Left lobe of liver (tissue), 1 donor: ENCODE measurements around the gene SNRPD2. TPM values are rescaled to one million over a fixed set of nuclear protein-coding genes. Genes with fewer than 3 reads are reported as not detected.

Experiments
- total RNA-seq: library from RNA; stranded (reverse); gene quantifications from one replicate; pipeline ENCODE4 v1.2.1, GENCODE V29; 2021
- donor health status: DM: no; HTN: yes; CAD: no.

The SNRPD2 gene
- total RNA-seq, 1 donor from 2014 or later: 91.2 TPM

Other genes starting within 250 kb of the SNRPD2 start
- 0.35 TPM for gene FOSB, start 224.0 kb downstream of the SNRPD2 start, total RNA-seq
- 3.0 TPM for gene RTN2, start 194.9 kb downstream of the SNRPD2 start, total RNA-seq
- gene PPM1N, start 193.5 kb downstream of the SNRPD2 start, total RNA-seq: 0.86 TPM
- gene VASP, start 184.5 kb downstream of the SNRPD2 start, total RNA-seq: 21.7 TPM
- gene OPA3, start 107.2 kb downstream of the SNRPD2 start, total RNA-seq: 8.3 TPM
- 1.2 TPM for gene GPR4, start 89.7 kb downstream of the SNRPD2 start, total RNA-seq
- gene EML2, start 52.6 kb downstream of the SNRPD2 start, total RNA-seq: 17.9 TPM
- gene GIPR, start 23.7 kb downstream of the SNRPD2 start, total RNA-seq: 0.18 TPM
- 7.8 TPM for gene QPCTL, start 713 bp upstream of the SNRPD2 start, total RNA-seq
- gene FBXO46, start 38.9 kb upstream of the SNRPD2 start, total RNA-seq: 8.2 TPM
- gene MEIOSIN, start 41.5 kb upstream of the SNRPD2 start, total RNA-seq: not detected
- gene SIX5, start 77.3 kb upstream of the SNRPD2 start, total RNA-seq: 12.1 TPM
- 7.8 TPM for gene DMPK, start 90.5 kb upstream of the SNRPD2 start, total RNA-seq
- 13.9 TPM for gene DMWD, start 100.9 kb upstream of the SNRPD2 start, total RNA-seq
- not detected for gene RSPH6A, start 123.4 kb upstream of the SNRPD2 start, total RNA-seq
- gene SYMPK, start 171.2 kb upstream of the SNRPD2 start, total RNA-seq: 45.9 TPM
- 31.6 TPM for gene FOXA3, start 172.4 kb upstream of the SNRPD2 start, total RNA-seq
- gene IRF2BP1, start 194.2 kb upstream of the SNRPD2 start, total RNA-seq: 19.5 TPM
- 5.0 TPM for gene MYPOP, start 210.7 kb upstream of the SNRPD2 start, total RNA-seq
- not detected for gene NANOS2, start 222.8 kb upstream of the SNRPD2 start, total RNA-seq